Panc1 (cell line): Measurements from ENCODE around the gene CDH6.

Experiments used
- CTCF ChIP-seq: fragments of 450-650 bp; IDR thresholded peaks from 2 replicates; pipeline ENCODE4 v1.5.1; 2017; ENCODE audit warnings: mild to moderate bottlenecking
- POLR2AphosphoS5 ChIP-seq: IDR thresholded peaks from 2 replicates; pipeline ENCODE4 v1.6.1; 2012; ENCODE audit warnings: mild to moderate bottlenecking, low read depth, low read length, moderate library complexity
- SIN3A ChIP-seq: IDR thresholded peaks from 2 replicates; pipeline ENCODE4 v1.6.1; 2012; ENCODE audit warnings: low read depth, mild to moderate bottlenecking, low read length, moderate library complexity, borderline replicate concordance; ENCODE audit not compliant: insufficient read depth
- TCF7L2 ChIP-seq: IDR thresholded peaks from 2 replicates; pipeline ENCODE4 v1.6.1; 2011; ENCODE audit warnings: mild to moderate bottlenecking, low read depth, low read length, inconsistent platforms
- TF ChIP-seq, protein P1 (sequence below), 2 experiments: IDR thresholded peaks; 2 replicates each; pipeline ENCODE4 v1.6.1; 2011 to 2012; ENCODE audit warnings: low read depth in 2 of 2, control low read depth in 1 of 2, low read length in 1 of 2, mild to moderate bottlenecking in 1 of 2, moderate library complexity in 1 of 2; ENCODE audit not compliant: insufficient read depth in 1 of 2

GRCh38 chr5:31268256-31268655 is 74.8 kb downstream of the CDH6 start:
- TF ChIP-seq CTCF (no peak), POLR2AphosphoS5 (no peak), SIN3A (no peak), TCF7L2 (no peak)
- TF ChIP-seq, protein P1, sequence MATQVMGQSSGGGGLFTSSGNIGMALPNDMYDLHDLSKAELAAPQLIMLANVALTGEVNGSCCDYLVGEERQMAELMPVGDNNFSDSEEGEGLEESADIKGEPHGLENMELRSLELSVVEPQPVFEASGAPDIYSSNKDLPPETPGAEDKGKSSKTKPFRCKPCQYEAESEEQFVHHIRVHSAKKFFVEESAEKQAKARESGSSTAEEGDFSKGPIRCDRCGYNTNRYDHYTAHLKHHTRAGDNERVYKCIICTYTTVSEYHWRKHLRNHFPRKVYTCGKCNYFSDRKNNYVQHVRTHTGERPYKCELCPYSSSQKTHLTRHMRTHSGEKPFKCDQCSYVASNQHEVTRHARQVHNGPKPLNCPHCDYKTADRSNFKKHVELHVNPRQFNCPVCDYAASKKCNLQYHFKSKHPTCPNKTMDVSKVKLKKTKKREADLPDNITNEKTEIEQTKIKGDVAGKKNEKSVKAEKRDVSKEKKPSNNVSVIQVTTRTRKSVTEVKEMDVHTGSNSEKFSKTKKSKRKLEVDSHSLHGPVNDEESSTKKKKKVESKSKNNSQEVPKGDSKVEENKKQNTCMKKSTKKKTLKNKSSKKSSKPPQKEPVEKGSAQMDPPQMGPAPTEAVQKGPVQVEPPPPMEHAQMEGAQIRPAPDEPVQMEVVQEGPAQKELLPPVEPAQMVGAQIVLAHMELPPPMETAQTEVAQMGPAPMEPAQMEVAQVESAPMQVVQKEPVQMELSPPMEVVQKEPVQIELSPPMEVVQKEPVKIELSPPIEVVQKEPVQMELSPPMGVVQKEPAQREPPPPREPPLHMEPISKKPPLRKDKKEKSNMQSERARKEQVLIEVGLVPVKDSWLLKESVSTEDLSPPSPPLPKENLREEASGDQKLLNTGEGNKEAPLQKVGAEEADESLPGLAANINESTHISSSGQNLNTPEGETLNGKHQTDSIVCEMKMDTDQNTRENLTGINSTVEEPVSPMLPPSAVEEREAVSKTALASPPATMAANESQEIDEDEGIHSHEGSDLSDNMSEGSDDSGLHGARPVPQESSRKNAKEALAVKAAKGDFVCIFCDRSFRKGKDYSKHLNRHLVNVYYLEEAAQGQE (IDR thresholded peaks at IDR 0.05; ENCODE audit: insufficient read depth in 1 of 2, low read depth in 2 of 2, low read length in 1 of 2) = no peak
